Kidney (tissue), 14 donors: ENCODE data around the gene ZNF337. TPM values are rescaled to one million over a fixed set of nuclear protein-coding genes. Genes with fewer than 3 reads are reported as not detected.
"Not testable (repeated sequence)": the region's sequence is repeated elsewhere in the genome, so short reads cannot be mapped to it uniquely, and the experiment has no call there.

Experiments used
- DNase-seq, 5 donors: peaks; one replicate each; pipeline ENCODE4 v3.0.0-alpha.2; 2013 to 2020
- FAIRE-seq: peaks from 2 replicates; lab custom pipeline; 2012; peaks lifted over from hg19 to GRCh38; lab: Jason Lieb, UNC
- H3K27ac ChIP-seq, 2 donors: one replicate each; pipeline ENCODE4 v1.7.0; 2013; ENCODE audit warnings: low read depth in 2 of 2, low read length in 2 of 2, inconsistent platforms in 1 of 2
- H3K27me3 ChIP-seq: one replicate; pipeline ENCODE4 v1.7.1; 2013; ENCODE audit warnings: low read length, inconsistent platforms; ENCODE audit not compliant: control insufficient read depth, insufficient read depth
- H3K36me3 ChIP-seq, 3 donors: one replicate each; pipeline versions ENCODE4 v1.7.0 to v1.7.1; 2013; ENCODE audit warnings: low read length in 3 of 3, control low read depth in 1 of 3, inconsistent platforms in 1 of 3; ENCODE audit not compliant: insufficient read depth in 3 of 3, control insufficient read depth in 2 of 3
- H3K4me1 ChIP-seq, 3 donors: one replicate each; pipeline versions ENCODE4 v1.7.0 to v1.7.1; 2013; ENCODE audit warnings: low read length in 3 of 3, inconsistent platforms in 1 of 3, low read depth in 1 of 3; ENCODE audit not compliant: control insufficient read depth in 2 of 3, insufficient read depth in 2 of 3
- H3K4me3 ChIP-seq, 3 donors: one replicate each; pipeline versions ENCODE4 v1.7.0 to v1.8.1; 2013; ENCODE audit warnings: low read length in 3 of 3, control low read depth in 1 of 3, inconsistent platforms in 1 of 3
- H3K9ac ChIP-seq, 3 donors: one replicate each; pipeline versions ENCODE4 v1.7.0 to v1.7.1; 2013; ENCODE audit warnings: low read length in 3 of 3, control low read depth in 1 of 3, inconsistent platforms in 1 of 3
- H3K9me3 ChIP-seq, 3 donors: one replicate each; pipeline versions ENCODE4 v1.7.0 to v1.7.1; 2013; ENCODE audit warnings: low read length in 3 of 3, control low read depth in 1 of 3, inconsistent platforms in 1 of 3; ENCODE audit not compliant: control insufficient read depth in 2 of 3, insufficient read depth in 1 of 3
- CTCF ChIP-seq: IDR thresholded peaks from 3 replicates; pipeline ENCODE4 v1.5.1; 2012; ENCODE audit warnings: mild to moderate bottlenecking, moderate library complexity, borderline replicate concordance; ENCODE audit not compliant: insufficient read depth; ENCODE audit errors: extremely low read depth
- intact Hi-C: fragments of 100-400 bp; cut with DNase I; formaldehyde crosslinking; loops from one replicate; pipeline ENCODE4 v1.11.1; 2022
- polyA plus RNA-seq: library from polyadenylated mRNA; stranded (reverse); fragments of 350-450 nt; fragmentation: Illumina TruSeq; extraction: RNeasy Lipid Tissue Mini Kit (QIAGEN cat#74804); gene quantifications from one replicate; pipeline ENCODE4 v1.2.3, GENCODE V29; 2014; ENCODE audit warnings: low read depth, low replicate concordance; ENCODE audit not compliant: insufficient read depth
- total RNA-seq: library from RNA; stranded (reverse); fragmentation: NEBNext Ultra II Directional; extraction: Animal tissue kit (Norgen Biotek cat#: 25700); gene quantifications from one replicate; pipeline ENCODE4 v1.2.1, GENCODE V29; 2021
- donor health status: control.
- donor health status: control.
- donor health status: control.
- donor health status: control.
- donor health status: control.
- donor health status: DM: yes; HTN: yes; CAD: no.
- donor health status: Normal renal cell carcinoma (clear cell type).

The ZNF337 gene
- total and polyA plus RNA-seq, 2 donors from 2014 or later: 9.2 to 17.1 TPM

- TF ChIP-seq CTCF: no peak
- H3K27me3 ChIP-seq: no peaks in the 10 kb centered on the region
- FAIRE-seq (no peak), DNase-seq (no peak)
- no peak overlapping the region for H3K27ac ChIP-seq
- intact Hi-C loops: no loop called here
- H3K4me3 ChIP-seq: no peak overlapping the region
- H3K9ac ChIP-seq: no peak overlapping the region
- no peaks in the 10 kb centered on the region for H3K36me3 ChIP-seq
- no peaks in the 10 kb centered on the region for H3K4me1 ChIP-seq
- H3K9me3 ChIP-seq: no peaks in the 10 kb centered on the region
These were observed 11.0 kb upstream of the ZNF337 start for GRCh38 chr20:25707695-25708094.

GRCh38 chr20:25706793-25707192 is 10.1 kb upstream of the ZNF337 start:
- DNase-seq (no peak), FAIRE-seq (no peak)
- Histone ChIP-seq H3K27ac (no peak overlapping the region), H3K9me3 (no peaks in the 10 kb centered on the region), H3K36me3 (no peaks in the 10 kb centered on the region), H3K4me3 (no peak overlapping the region), H3K27me3 (no peaks in the 10 kb centered on the region), H3K4me1 (no peaks in the 10 kb centered on the region), H3K9ac (no peak overlapping the region)
- intact Hi-C loops: no loop called here
- no peak for TF ChIP-seq CTCF

- TF ChIP-seq CTCF: no peak
- Histone ChIP-seq H3K36me3 (no peaks in the 10 kb centered on the region), H3K27ac (no peak overlapping the region), H3K9ac (no peak overlapping the region), H3K9me3 (no peaks in the 10 kb centered on the region), H3K4me1 (no peaks in the 10 kb centered on the region), H3K27me3 (no peaks in the 10 kb centered on the region), H3K4me3 (no peak overlapping the region)
- FAIRE-seq (no peak), DNase-seq (no peak)
- intact Hi-C loops: no loop called here
These were observed 9.2 kb upstream of the ZNF337 start for GRCh38 chr20:25705830-25706351.

GRCh38 chr20:25704303-25704702 is 7.7 kb upstream of the ZNF337 start:
- FAIRE-seq, H3K4me3 ChIP-seq, H3K36me3 ChIP-seq, H3K27me3 ChIP-seq, DNase-seq, H3K4me1 ChIP-seq, H3K27ac ChIP-seq, H3K9me3 ChIP-seq, intact Hi-C loops, H3K9ac ChIP-seq: not testable (repeated sequence)

- DNase-seq, H3K9me3 ChIP-seq, H3K4me1 ChIP-seq, FAIRE-seq, H3K36me3 ChIP-seq, H3K27ac ChIP-seq, H3K9ac ChIP-seq, intact Hi-C loops, H3K4me3 ChIP-seq, H3K27me3 ChIP-seq: not testable (repeated sequence)
These were observed 4.2 kb upstream of the ZNF337 start for GRCh38 chr20:25700835-25701234.
